ENCODE results near the gene GNB1.

Gene GNB1

DNA sequence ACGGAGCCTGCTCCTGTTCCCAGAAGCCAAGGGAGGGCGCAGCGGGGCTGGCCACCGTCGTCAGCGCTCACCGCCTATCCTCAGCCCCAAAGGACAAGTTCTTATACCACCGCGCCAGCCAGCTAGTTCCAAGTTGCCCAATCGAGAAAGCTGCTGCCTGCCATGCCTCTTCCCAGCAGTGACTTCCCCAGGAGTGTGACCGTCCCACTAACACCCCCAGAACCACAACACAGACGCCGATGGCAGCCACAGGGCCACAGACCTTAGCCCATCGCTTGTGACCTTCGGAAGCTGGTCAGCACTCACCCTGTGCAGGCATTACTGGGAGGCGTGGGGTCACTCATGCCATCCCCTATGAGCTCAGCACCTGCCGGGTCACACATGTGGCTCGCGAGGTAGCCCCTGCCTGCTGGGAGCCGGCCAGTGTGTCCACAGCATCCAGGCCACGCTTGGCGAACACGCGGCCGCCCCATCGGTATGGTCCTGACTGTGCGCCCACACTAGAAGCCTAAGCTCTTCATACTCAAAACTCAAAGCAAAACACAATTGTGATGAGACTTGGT, 132.7 kb downstream of the GNB1 start:
- no peak overlapping the region for H3K4me2 ChIP-seq (ENCODE audit: low read length)
- peaks cover 92% of the 10 kb centered on the region for H3K36me3 ChIP-seq (ENCODE audit: control insufficient read depth, low read length)
- no peak overlapping the region for H3K27ac ChIP-seq (ENCODE audit: low read depth, low read length)

DNA sequence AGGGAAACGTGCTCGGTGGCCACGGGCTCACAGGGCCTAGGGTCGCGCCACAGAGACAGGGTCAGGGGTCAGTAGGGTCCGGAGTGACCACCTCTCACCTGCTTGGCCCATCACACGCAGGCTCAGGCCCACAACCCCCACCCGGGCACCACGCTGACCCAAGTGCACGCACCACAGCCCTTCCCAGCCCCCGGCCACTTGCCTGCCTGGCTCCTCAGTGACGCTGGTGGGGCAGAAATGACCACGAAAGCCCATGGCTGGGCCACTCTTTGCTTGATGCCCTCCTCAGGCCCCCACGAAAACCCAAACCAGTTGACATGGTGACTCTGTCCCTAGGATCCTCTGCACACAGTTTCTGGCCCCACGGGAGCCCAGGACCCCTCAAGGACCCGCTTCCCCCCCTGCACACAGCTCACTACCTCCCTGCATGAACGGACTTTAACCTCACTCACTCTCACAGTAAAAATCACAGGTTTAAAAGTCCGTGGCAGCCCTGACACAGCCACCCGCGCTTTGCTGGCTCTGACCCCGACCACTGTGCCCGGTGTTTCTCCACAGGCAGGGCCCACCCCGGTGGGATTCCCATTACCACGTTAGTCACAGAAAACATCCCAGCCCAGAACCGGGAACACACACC, 133.3 kb downstream of the GNB1 start:
- Histone ChIP-seq H3F3A (ENCODE audit: control insufficient read depth, insufficient read depth) (peaks cover 3% of the 10 kb centered on the region), H3K4me2 (ENCODE audit: low read length) (no peak overlapping the region), H3K9me2 (replicated peaks; ENCODE audit: control insufficient read depth, low read length) (no peaks in the 10 kb centered on the region), H3K4me3 (ENCODE audit: low read length) (no peak overlapping the region), H3K27ac (ENCODE audit: low read depth, low read length) (no peak overlapping the region), H3K36me3 (ENCODE audit: control insufficient read depth, low read length) (peaks cover 93% of the 10 kb centered on the region), H3K4me1 (ENCODE audit: control insufficient read depth, low read length) (no peaks in the 10 kb centered on the region), H3K27me3 (ENCODE audit: control insufficient read depth, low read length) (no peaks in the 10 kb centered on the region), H3K9me3 (ENCODE audit: control insufficient read depth, insufficient read depth, low read length) (no peaks in the 10 kb centered on the region), H4K20me1 (ENCODE audit: control insufficient read depth, insufficient read depth, low read depth, low read length) (peaks cover 20% of the 10 kb centered on the region), H3K79me2 (ENCODE audit: control insufficient read depth, low read length) (peaks cover 51% of the 10 kb centered on the region)
- TF ChIP-seq EZH2phosphoT487 (IDR thresholded peaks at IDR 0.05; ENCODE audit: borderline replicate concordance, low read length), result no peak
- TF ChIP-seq, protein P1, sequence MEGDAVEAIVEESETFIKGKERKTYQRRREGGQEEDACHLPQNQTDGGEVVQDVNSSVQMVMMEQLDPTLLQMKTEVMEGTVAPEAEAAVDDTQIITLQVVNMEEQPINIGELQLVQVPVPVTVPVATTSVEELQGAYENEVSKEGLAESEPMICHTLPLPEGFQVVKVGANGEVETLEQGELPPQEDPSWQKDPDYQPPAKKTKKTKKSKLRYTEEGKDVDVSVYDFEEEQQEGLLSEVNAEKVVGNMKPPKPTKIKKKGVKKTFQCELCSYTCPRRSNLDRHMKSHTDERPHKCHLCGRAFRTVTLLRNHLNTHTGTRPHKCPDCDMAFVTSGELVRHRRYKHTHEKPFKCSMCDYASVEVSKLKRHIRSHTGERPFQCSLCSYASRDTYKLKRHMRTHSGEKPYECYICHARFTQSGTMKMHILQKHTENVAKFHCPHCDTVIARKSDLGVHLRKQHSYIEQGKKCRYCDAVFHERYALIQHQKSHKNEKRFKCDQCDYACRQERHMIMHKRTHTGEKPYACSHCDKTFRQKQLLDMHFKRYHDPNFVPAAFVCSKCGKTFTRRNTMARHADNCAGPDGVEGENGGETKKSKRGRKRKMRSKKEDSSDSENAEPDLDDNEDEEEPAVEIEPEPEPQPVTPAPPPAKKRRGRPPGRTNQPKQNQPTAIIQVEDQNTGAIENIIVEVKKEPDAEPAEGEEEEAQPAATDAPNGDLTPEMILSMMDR (IDR thresholded peaks at IDR 0.05; ENCODE audit: low read depth, low read length, poor library complexity, severe bottlenecking), result no peak

More for the DNA sequence above, 132.7 kb downstream of the GNB1 start:
- Histone ChIP-seq H3K9me2 (replicated peaks; ENCODE audit: control insufficient read depth, low read length) (no peaks in the 10 kb centered on the region), H3K27me3 (ENCODE audit: control insufficient read depth, low read length) (no peaks in the 10 kb centered on the region), H3K79me2 (ENCODE audit: control insufficient read depth, low read length) (peaks cover 57% of the 10 kb centered on the region), H3F3A (ENCODE audit: control insufficient read depth, insufficient read depth) (no peaks in the 10 kb centered on the region; the same call in 1 of the 2 replicates), H3K9me3 (ENCODE audit: control insufficient read depth, insufficient read depth, low read length) (no peaks in the 10 kb centered on the region), H4K20me1 (ENCODE audit: control insufficient read depth, insufficient read depth, low read depth, low read length) (peaks cover 20% of the 10 kb centered on the region), H3K4me1 (ENCODE audit: control insufficient read depth, low read length) (no peaks in the 10 kb centered on the region), H3K4me3 (ENCODE audit: low read length) (no peak overlapping the region)
- no peak for TF ChIP-seq EZH2phosphoT487 (IDR thresholded peaks at IDR 0.05; ENCODE audit: borderline replicate concordance, low read length)
- TF ChIP-seq, protein P1 (IDR thresholded peaks at IDR 0.05; ENCODE audit: low read depth, low read length, poor library complexity, severe bottlenecking), result no peak

DNA sequence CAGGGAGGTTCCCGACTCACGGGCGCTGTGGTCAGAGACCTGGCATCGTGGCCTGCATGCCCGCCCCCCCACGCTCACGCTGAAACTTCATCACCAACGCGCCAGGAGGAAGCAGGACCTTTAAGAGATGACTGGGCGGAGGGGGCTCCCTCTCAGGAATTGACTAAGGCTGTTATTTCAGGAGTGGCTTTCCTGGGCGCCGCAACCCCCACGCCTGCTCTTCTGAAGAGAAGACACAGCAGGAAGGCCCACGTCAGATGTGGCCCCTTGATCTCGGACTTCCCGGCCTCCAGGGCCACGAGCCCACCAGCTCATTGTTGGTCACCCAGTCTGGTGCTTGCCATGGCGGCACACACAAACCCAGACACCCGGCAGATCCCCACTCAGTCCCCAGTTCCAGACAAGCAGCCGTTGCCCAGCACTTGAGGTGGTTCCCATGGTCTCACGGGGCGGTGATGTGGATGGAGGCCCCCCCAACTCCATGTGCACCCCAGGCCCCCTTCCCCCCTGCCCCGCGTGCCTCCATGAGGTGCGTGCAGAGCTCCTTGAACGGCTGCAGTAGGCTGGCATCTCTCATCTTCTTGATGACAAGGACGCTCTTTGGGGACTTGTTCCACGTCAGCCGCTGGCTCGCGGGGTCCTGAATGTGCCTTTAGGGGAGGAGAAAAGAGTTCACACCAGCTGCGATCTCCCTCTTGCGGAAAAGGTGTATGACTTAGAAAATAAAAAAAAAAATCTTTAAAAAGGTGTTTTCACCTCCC, 134.0 kb downstream of the GNB1 start:
- Histone ChIP-seq H3K4me1 (ENCODE audit: control insufficient read depth, low read length) (no peaks in the 10 kb centered on the region), H3K27ac (ENCODE audit: low read depth, low read length) (no peak overlapping the region), H3K9me3 (ENCODE audit: control insufficient read depth, insufficient read depth, low read length) (no peaks in the 10 kb centered on the region), H3F3A (ENCODE audit: control insufficient read depth, insufficient read depth) (peaks cover 7% of the 10 kb centered on the region), H3K36me3 (ENCODE audit: control insufficient read depth, low read length) (peaks cover 90% of the 10 kb centered on the region), H3K4me2 (ENCODE audit: low read length) (no peak overlapping the region), H3K4me3 (ENCODE audit: low read length) (no peak overlapping the region), H3K27me3 (ENCODE audit: control insufficient read depth, low read length) (no peaks in the 10 kb centered on the region), H3K79me2 (ENCODE audit: control insufficient read depth, low read length) (peaks cover 44% of the 10 kb centered on the region), H3K9me2 (replicated peaks; ENCODE audit: control insufficient read depth, low read length) (no peaks in the 10 kb centered on the region), H4K20me1 (ENCODE audit: control insufficient read depth, insufficient read depth, low read depth, low read length) (peaks cover 16% of the 10 kb centered on the region)
- no peak for TF ChIP-seq EZH2phosphoT487 (IDR thresholded peaks at IDR 0.05; ENCODE audit: borderline replicate concordance, low read length)
- TF ChIP-seq, protein P1 (IDR thresholded peaks at IDR 0.05; ENCODE audit: low read depth, low read length, poor library complexity, severe bottlenecking), result no peak

Data from DOHH2 (cell line).